ENCODE results near the gene THBS1.

THBS1 gene

DNA sequence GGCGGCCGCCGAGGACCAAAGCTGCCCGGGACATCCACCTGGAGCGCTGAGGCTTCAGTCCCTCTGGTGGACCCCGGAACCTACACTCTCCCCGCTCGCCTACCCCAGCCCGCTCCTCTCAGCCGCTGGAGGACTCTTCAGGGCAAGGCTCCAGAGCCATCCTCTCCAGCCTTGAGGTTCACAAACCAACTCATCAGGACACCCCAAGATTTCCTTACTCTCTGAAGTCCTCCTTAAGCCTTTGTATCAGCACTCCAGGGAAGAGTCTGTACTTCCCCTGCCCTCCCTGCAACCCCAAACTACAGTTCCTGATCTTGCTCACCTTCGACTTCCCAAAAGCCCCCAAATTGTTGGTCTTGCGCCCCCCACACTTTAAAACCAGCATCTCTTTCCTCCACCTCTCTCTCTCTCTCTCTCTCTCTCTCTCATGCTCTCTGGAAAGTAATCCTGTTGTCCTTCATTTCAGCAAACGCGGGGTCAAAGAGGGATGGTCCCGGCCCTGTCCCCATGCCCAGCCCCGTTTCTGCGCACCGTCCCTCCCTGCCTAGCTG, 438 bp downstream of the THBS1 start:
- DNase-seq = no peak
- H3K27ac ChIP-seq = no peak overlapping the region
- H3K9me3 ChIP-seq (ENCODE audit: severe bottlenecking) = no peaks in the 10 kb centered on the region
- TF ChIP-seq, protein P1, sequence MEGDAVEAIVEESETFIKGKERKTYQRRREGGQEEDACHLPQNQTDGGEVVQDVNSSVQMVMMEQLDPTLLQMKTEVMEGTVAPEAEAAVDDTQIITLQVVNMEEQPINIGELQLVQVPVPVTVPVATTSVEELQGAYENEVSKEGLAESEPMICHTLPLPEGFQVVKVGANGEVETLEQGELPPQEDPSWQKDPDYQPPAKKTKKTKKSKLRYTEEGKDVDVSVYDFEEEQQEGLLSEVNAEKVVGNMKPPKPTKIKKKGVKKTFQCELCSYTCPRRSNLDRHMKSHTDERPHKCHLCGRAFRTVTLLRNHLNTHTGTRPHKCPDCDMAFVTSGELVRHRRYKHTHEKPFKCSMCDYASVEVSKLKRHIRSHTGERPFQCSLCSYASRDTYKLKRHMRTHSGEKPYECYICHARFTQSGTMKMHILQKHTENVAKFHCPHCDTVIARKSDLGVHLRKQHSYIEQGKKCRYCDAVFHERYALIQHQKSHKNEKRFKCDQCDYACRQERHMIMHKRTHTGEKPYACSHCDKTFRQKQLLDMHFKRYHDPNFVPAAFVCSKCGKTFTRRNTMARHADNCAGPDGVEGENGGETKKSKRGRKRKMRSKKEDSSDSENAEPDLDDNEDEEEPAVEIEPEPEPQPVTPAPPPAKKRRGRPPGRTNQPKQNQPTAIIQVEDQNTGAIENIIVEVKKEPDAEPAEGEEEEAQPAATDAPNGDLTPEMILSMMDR (IDR thresholded peaks at IDR 0.05; ENCODE audit: low read depth, low read length) = no peak
- no peak overlapping the region; the same call in 1 of the 2 replicates for H3K4me3 ChIP-seq (ENCODE audit: low read depth, low read length)
- peaks cover 78% of the 10 kb centered on the region for H3K27me3 ChIP-seq (ENCODE audit: insufficient read depth, low read depth, severe bottlenecking)
- no peaks in the 10 kb centered on the region for H3K36me3 ChIP-seq

DNA sequence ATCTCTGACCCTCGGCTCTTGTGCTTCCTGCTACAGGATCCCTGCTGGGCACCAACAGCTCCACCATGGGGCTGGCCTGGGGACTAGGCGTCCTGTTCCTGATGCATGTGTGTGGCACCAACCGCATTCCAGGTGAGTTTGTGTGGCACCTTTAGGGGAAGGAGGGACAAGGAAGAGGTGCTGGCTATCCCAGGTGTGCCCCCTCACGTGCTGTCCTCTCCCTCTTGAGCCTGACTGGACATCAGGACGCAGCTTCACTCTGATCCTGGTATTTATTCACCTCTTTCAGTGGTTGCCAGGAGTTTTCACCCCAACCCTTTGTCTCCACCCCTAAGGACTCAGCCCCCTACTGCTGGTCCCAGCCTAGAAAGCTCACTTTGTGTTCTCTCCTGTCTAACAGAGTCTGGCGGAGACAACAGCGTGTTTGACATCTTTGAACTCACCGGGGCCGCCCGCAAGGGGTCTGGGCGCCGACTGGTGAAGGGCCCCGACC, 960 bp downstream of the THBS1 start:
- no peaks in the 10 kb centered on the region for H3K36me3 ChIP-seq
- TF ChIP-seq, protein P1 (IDR thresholded peaks at IDR 0.05; ENCODE audit: low read depth, low read length) = peak; percentile 47
- peak; percentile 28 for DNase-seq
- no peak overlapping the region for H3K27ac ChIP-seq
- H3K4me3 ChIP-seq (ENCODE audit: low read depth, low read length) = no peak overlapping the region
- no peaks in the 10 kb centered on the region for H3K9me3 ChIP-seq (ENCODE audit: severe bottlenecking)
- H3K27me3 ChIP-seq (ENCODE audit: insufficient read depth, low read depth, severe bottlenecking) = peaks cover 78% of the 10 kb centered on the region

DNA sequence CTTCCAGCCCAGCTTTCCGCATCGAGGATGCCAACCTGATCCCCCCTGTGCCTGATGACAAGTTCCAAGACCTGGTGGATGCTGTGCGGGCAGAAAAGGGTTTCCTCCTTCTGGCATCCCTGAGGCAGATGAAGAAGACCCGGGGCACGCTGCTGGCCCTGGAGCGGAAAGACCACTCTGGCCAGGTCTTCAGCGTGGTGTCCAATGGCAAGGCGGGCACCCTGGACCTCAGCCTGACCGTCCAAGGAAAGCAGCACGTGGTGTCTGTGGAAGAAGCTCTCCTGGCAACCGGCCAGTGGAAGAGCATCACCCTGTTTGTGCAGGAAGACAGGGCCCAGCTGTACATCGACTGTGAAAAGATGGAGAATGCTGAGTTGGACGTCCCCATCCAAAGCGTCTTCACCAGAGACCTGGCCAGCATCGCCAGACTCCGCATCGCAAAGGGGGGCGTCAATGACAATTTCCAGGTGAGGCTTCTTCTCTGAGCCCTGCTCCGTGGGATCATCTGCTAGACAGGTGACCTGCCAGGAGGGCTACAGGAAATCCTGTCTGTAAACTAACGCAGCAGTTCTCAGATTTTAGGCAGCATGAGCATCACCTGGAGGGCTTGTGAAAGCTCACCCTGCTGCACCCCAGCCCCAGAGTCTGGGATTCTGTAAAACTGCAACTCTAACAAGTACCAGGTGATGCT, 1.6 kb downstream of the THBS1 start:
- no peak overlapping the region for H3K27ac ChIP-seq
- no peaks in the 10 kb centered on the region for H3K9me3 ChIP-seq (ENCODE audit: severe bottlenecking)
- DNase-seq = no peak
- peaks cover 78% of the 10 kb centered on the region for H3K27me3 ChIP-seq (ENCODE audit: insufficient read depth, low read depth, severe bottlenecking)
- H3K4me3 ChIP-seq (ENCODE audit: low read depth, low read length) = no peak overlapping the region
- TF ChIP-seq, protein P1 (IDR thresholded peaks at IDR 0.05; ENCODE audit: low read depth, low read length) = no peak
- H3K36me3 ChIP-seq = no peaks in the 10 kb centered on the region

DNA sequence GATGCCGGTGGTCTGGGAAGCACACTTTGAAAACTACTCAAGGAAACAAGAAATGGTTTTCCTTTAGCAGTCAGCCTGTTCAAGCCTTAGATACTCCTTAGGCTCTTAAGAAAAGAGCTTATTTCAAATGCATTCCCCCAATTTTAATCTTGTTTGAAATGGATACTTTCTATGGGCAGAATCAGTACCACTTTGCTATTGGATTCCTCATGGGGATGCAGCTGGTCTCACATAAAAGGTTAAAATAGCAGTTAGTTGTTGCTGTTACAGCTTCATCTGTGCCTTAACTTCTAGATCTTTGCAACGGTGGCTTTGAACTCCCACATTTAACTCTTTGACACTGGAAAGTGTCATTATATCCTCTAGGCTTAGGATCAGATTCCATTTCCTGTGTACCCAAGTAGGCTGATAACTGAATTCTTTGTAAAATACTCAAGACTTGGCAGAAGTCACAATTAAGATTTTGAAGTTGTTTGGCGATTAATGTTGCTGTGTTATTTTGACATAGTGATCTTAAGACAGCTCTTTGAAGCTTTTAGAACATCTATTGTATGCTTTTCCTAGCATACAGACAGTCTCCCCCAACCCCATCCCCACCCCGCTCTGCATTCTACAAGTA, 2.2 kb downstream of the THBS1 start:
- H3K4me3 ChIP-seq (ENCODE audit: low read depth, low read length) = no peak overlapping the region
- H3K9me3 ChIP-seq (ENCODE audit: severe bottlenecking) = no peaks in the 10 kb centered on the region
- DNase-seq = no peak
- H3K36me3 ChIP-seq = no peaks in the 10 kb centered on the region
- peaks cover 80% of the 10 kb centered on the region for H3K27me3 ChIP-seq (ENCODE audit: insufficient read depth, low read depth, severe bottlenecking)
- H3K27ac ChIP-seq = no peak overlapping the region
- TF ChIP-seq, protein P1 (IDR thresholded peaks at IDR 0.05; ENCODE audit: low read depth, low read length) = no peak

DNA sequence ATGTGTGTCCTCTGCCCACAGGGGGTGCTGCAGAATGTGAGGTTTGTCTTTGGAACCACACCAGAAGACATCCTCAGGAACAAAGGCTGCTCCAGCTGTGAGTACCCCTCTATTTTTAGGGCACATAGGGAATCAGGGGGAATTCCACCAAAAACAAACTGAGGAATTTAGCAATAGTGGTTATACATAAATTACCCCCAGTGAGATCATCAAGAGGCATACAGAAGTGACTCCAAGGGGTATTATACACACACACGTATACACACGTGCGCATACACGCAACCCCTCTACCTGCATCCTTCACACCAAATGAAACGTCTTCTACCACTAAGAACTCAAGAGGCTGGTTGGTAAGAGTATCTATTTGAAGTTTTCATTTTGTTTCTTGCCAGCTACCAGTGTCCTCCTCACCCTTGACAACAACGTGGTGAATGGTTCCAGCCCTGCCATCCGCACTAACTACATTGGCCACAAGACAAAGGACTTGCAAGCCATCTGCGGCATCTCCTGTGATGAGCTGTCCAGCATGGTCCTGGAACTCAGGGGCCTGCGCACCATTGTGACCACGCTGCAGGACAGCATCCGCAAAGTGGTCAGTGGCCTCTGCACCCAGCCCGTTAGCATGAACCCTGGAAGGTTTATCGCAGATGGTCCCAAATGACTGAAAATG, 2.9 kb downstream of the THBS1 start:
- Histone ChIP-seq H3K9me3 (ENCODE audit: severe bottlenecking) (no peaks in the 10 kb centered on the region), H3K4me3 (ENCODE audit: low read depth, low read length) (no peak overlapping the region), H3K27ac (no peak overlapping the region), H3K27me3 (ENCODE audit: insufficient read depth, low read depth, severe bottlenecking) (peaks cover 81% of the 10 kb centered on the region), H3K36me3 (no peaks in the 10 kb centered on the region)
- peak; percentile 20 for DNase-seq
- TF ChIP-seq, protein P1 (IDR thresholded peaks at IDR 0.05; ENCODE audit: low read depth, low read length) = peak; percentile 40; the same call in 1 of the 2 replicates

Data from WERI-Rb-1 (cell line).